ENCODE measurements around the gene DMD.
"Not testable (repeated sequence)": the region's sequence is repeated elsewhere in the genome, so short reads cannot be mapped to it uniquely, and the experiment has no call there.

DMD gene

GRCh38 chrX:32618154-32618553, 593.2 kb downstream of the DMD start:
- DNase-seq (ENCODE audit: low read depth in 3 of 3): no peak

- DNase-seq (ENCODE audit: low read depth in 3 of 3): no peak
Observed at GRCh38 chrX:32614707-32615106, 596.6 kb downstream of the DMD start.

GRCh38 chrX:32599156-32599555, 612.2 kb downstream of the DMD start:
- no peak for DNase-seq (ENCODE audit: low read depth in 3 of 3)

- no peak for DNase-seq (ENCODE audit: low read depth in 3 of 3)
Observed at GRCh38 chrX:32598707-32599106, 612.6 kb downstream of the DMD start.

- DNase-seq (ENCODE audit: low read depth in 3 of 3): no peak
Observed at GRCh38 chrX:32597777-32598176, 613.6 kb downstream of the DMD start.

GRCh38 chrX:32592786-32593185, 618.6 kb downstream of the DMD start:
- DNase-seq (ENCODE audit: low read depth in 3 of 3): no peak

- DNase-seq (ENCODE audit: low read depth in 3 of 3): no peak
Observed at GRCh38 chrX:32591589-32591988, 619.8 kb downstream of the DMD start.

GRCh38 chrX:32582729-32583128, 628.6 kb downstream of the DMD start:
- DNase-seq (ENCODE audit: low read depth in 3 of 3): no peak

GRCh38 chrX:32576885-32577284, 634.5 kb downstream of the DMD start:
- no peak for DNase-seq (ENCODE audit: low read depth in 3 of 3)

- no peak for DNase-seq (ENCODE audit: low read depth in 3 of 3)
Observed at GRCh38 chrX:32572644-32573043, 638.7 kb downstream of the DMD start.

GRCh38 chrX:32571579-32571978, 639.8 kb downstream of the DMD start:
- DNase-seq (ENCODE audit: low read depth in 3 of 3): no peak

- DNase-seq (ENCODE audit: low read depth in 3 of 3): no peak
Observed at GRCh38 chrX:32562261-32562660, 649.1 kb downstream of the DMD start.

GRCh38 chrX:32545101-32545500, 666.2 kb downstream of the DMD start:
- DNase-seq (ENCODE audit: low read depth in 3 of 3): no peak

GRCh38 chrX:32538554-32538953, 672.8 kb downstream of the DMD start:
- DNase-seq (ENCODE audit: low read depth in 3 of 3): no peak

GRCh38 chrX:32533848-32534247, 677.5 kb downstream of the DMD start:
- DNase-seq (ENCODE audit: low read depth in 3 of 3): no peak

GRCh38 chrX:32532262-32532661, 679.1 kb downstream of the DMD start:
- no peak for DNase-seq (ENCODE audit: low read depth in 3 of 3)

GRCh38 chrX:32530802-32531403, 680.4 kb downstream of the DMD start:
- DNase-seq (ENCODE audit: low read depth in 3 of 3): no peak

- DNase-seq (ENCODE audit: low read depth in 3 of 3): not testable (repeated sequence)
Observed at GRCh38 chrX:32528451-32528850, 682.9 kb downstream of the DMD start.

- no peak for DNase-seq (ENCODE audit: low read depth in 3 of 3)
Observed at GRCh38 chrX:32525234-32525633, 686.1 kb downstream of the DMD start.

- no peak for DNase-seq (ENCODE audit: low read depth in 3 of 3)
Observed at GRCh38 chrX:32524385-32524784, 687.0 kb downstream of the DMD start.

GRCh38 chrX:32520789-32521188, 690.6 kb downstream of the DMD start:
- no peak for DNase-seq (ENCODE audit: low read depth in 3 of 3)

GRCh38 chrX:32514986-32515385, 696.4 kb downstream of the DMD start:
- DNase-seq (ENCODE audit: low read depth in 3 of 3): no peak

- DNase-seq (ENCODE audit: low read depth in 3 of 3): no peak
Observed at GRCh38 chrX:32501606-32502005, 709.7 kb downstream of the DMD start.

- no peak for DNase-seq (ENCODE audit: low read depth in 3 of 3)
Observed at GRCh38 chrX:32496671-32497070, 714.7 kb downstream of the DMD start.
